Astrocyte of the spinal cord (primary cell): ENCODE data around the gene RABEPK.
"Not testable (repeated sequence)": the region's sequence is repeated elsewhere in the genome, so short reads cannot be mapped to it uniquely, and the experiment has no call there.

Source experiments
- DNase-seq: peaks from one replicate; pipeline ENCODE4 v3.0.0; 2011; ENCODE audit warnings: low read depth, low spot score
- H3K4me3 ChIP-seq: 2 replicates; pipeline ENCODE4 v1.5.1; 2011; ENCODE audit warnings: low read depth, mild to moderate bottlenecking, low read length, moderate library complexity
- CTCF ChIP-seq: IDR thresholded peaks from 2 replicates; pipeline ENCODE4 v1.5.1; 2012; ENCODE audit warnings: low read depth, mild to moderate bottlenecking, low read length, inconsistent platforms
- in situ Hi-C: cut with HindIII; loops from 2 replicates; pipeline ENCODE4 v1.10.0; 2017; ENCODE audit warnings: low sequenced_read_pairs

RABEPK gene

GRCh38 chr9:125166762-125167161, 33.6 kb upstream of the RABEPK start:
- H3K4me3 ChIP-seq, result no peak overlapping the region
- DNase-seq, result no peak
- in situ Hi-C loops, result no loop called here
- no peak for TF ChIP-seq CTCF

GRCh38 chr9:125169895-125170294, 30.4 kb upstream of the RABEPK start:
- no peak overlapping the region for H3K4me3 ChIP-seq
- DNase-seq, result no peak
- no peak for TF ChIP-seq CTCF
- in situ Hi-C loops, result no loop called here

GRCh38 chr9:125172031-125172755, 28.1 kb upstream of the RABEPK start:
- TF ChIP-seq CTCF, result no peak
- DNase-seq, result no peak
- no peak overlapping the region for H3K4me3 ChIP-seq
- in situ Hi-C loops, result no loop called here

- TF ChIP-seq CTCF, result no peak
- DNase-seq, result no peak
- no peak overlapping the region for H3K4me3 ChIP-seq
- in situ Hi-C loops, result no loop called here
These were observed 23.7 kb upstream of the RABEPK start for GRCh38 chr9:125176636-125177035.

GRCh38 chr9:125177888-125178287, 22.5 kb upstream of the RABEPK start:
- TF ChIP-seq CTCF, result no peak
- H3K4me3 ChIP-seq, result no peak overlapping the region
- in situ Hi-C loops, result no loop called here
- no peak for DNase-seq

- in situ Hi-C loops, DNase-seq, H3K4me3 ChIP-seq: not testable (repeated sequence)
These were observed 20.6 kb upstream of the RABEPK start for GRCh38 chr9:125179776-125180175.

GRCh38 chr9:125180876-125181275, 19.5 kb upstream of the RABEPK start:
- DNase-seq, result no peak
- H3K4me3 ChIP-seq, result no peak overlapping the region
- no peak for TF ChIP-seq CTCF
- in situ Hi-C loops, result no loop called here

- in situ Hi-C loops, result not testable (repeated sequence)
These were observed 18.6 kb upstream of the RABEPK start for GRCh38 chr9:125181756-125182155.

More at GRCh38 chr9:125181756-125182155, 18.6 kb upstream of the RABEPK start:
- DNase-seq, H3K4me3 ChIP-seq: not testable (repeated sequence)
